HepG2 (cell line): Measurements from ENCODE around the gene PRSS33. TPM values are rescaled to one million over a fixed set of nuclear protein-coding genes. Genes with fewer than 3 reads are reported as not detected.

Experiments used
- NCOR1 ChIP-seq: fragments of 200-600 bp; sonication (generic); IDR thresholded peaks from 2 replicates; pipeline ENCODE4 v1.7.0; 2017; ENCODE audit warnings: antibody characterized with exemption, low read length, borderline replicate concordance
- POLR2A ChIP-seq, 2 experiments: IDR thresholded peaks; 2 replicates each; pipeline ENCODE4 v1.6.1; 2011; ENCODE audit warnings: low read depth in 2 of 2, low read length in 2 of 2, mild to moderate bottlenecking in 1 of 2, moderate library complexity in 1 of 2; ENCODE audit not compliant: insufficient read depth in 1 of 2
- SMYD3 ChIP-seq: sonication (generic); formaldehyde crosslinking; IDR thresholded peaks from 2 replicates; pipeline ENCODE4 v1.8.1; 2023; ENCODE audit warnings: mild to moderate bottlenecking, missing genetic modification reagents
- SPEN ChIP-seq: sonication (generic); formaldehyde crosslinking; IDR thresholded peaks from 2 replicates; pipeline ENCODE4 v1.5.1; 2020; ENCODE audit warnings: low read depth, mild to moderate bottlenecking, missing genetic modification reagents
- ZNF17 ChIP-seq: sonication (generic); formaldehyde crosslinking; IDR thresholded peaks from 2 replicates; pipeline ENCODE4 v1.5.0; 2020; ENCODE audit warnings: mild to moderate bottlenecking, missing genetic modification reagents
- ZNF280B ChIP-seq: sonication (generic); formaldehyde crosslinking; IDR thresholded peaks from 2 replicates; pipeline ENCODE4 v1.5.0; 2020; ENCODE audit warnings: missing genetic modification reagents, mild to moderate bottlenecking, borderline replicate concordance
- ZNF326 ChIP-seq: sonication (generic); formaldehyde crosslinking; IDR thresholded peaks from 2 replicates; pipeline ENCODE4 v1.4.0; 2020; ENCODE audit warnings: missing genetic modification reagents, borderline replicate concordance
- ZNF619 ChIP-seq: sonication (generic); formaldehyde crosslinking; IDR thresholded peaks from 2 replicates; pipeline ENCODE4 v1.4.0; 2020; ENCODE audit warnings: mild to moderate bottlenecking, missing genetic modification reagents
- ZNF687 ChIP-seq: sonication (generic); formaldehyde crosslinking; IDR thresholded peaks from 2 replicates; pipeline ENCODE4 v1.5.1; 2020; ENCODE audit warnings: mild to moderate bottlenecking, missing genetic modification reagents, moderate library complexity
- ZSCAN25 ChIP-seq: sonication (generic); formaldehyde crosslinking; IDR thresholded peaks from 2 replicates; pipeline ENCODE4 v1.8.0; 2022; ENCODE audit warnings: mild to moderate bottlenecking, missing genetic modification reagents
- polyA plus RNA-seq, 8 experiments: library from polyadenylated mRNA; depleted of rRNA in 3 of 8; stranded (reverse) in 7 of 8; unstranded in 1 of 8; fragments of >200 nt; fragmentation: Illumina TruSeq in 4 of 8; extraction: Trizol in 4 of 8; gene quantifications; 2 replicates each; pipeline versions ENCODE4 v1.2.1 to v1.2.3, GENCODE V29; 2011 to 2016; ENCODE audit warnings: low read depth in 4 of 8, missing spikeins in 1 of 8, mixed read lengths in 1 of 8; ENCODE audit not compliant: insufficient read depth in 1 of 8
- total RNA-seq, 5 experiments: library from RNA; depleted of rRNA; stranded (reverse); fragments of >200 nt; fragmentation: Illumina TruSeq; extraction: Trizol; gene quantifications; 2 replicates each; pipeline ENCODE4 v1.2.3, GENCODE V29; 2016; ENCODE audit warnings: low read depth in 1 of 5

Gene PRSS33
- total and polyA plus RNA-seq, 2 of the 13 experiments (the other 11 are each of a cell fraction or from before 2014, with no cell fraction given) = not detected

GRCh38 chr16:2777903-2778629, 9.3 kb downstream of the PRSS33 start (continued):
- TF ChIP-seq ZNF17 (0 out of 2 replicates have a peak, but pooled peaks have one; percentile 12), ZNF619 (CRISPR knock-in tag) (peak; percentile 34; the same call in 1 of the 2 replicates), SPEN (CRISPR knock-in tag) (0 out of 2 replicates have a peak, but pooled peaks have one; percentile 26), POLR2A (IDR thresholded peaks at IDR 0.05; ENCODE audit: insufficient read depth in 1 of 2, low read depth in 2 of 2, low read length in 2 of 2) (peak in 1 of 2 experiments; percentile 44; a peak in 3 of 4 replicates), ZSCAN25 (CRISPR knock-in tag) (0 out of 2 replicates have a peak, but pooled peaks have one; percentile 9), SMYD3 (CRISPR knock-in tag) (0 out of 2 replicates have a peak, but pooled peaks have one; percentile 13), NCOR1 (no peak), ZNF687 (CRISPR knock-in tag) (peak; percentile 55), ZNF326 (peak; percentile 84; the same call in 1 of the 2 replicates), ZNF280B (CRISPR knock-in tag) (0 out of 2 replicates have a peak, but pooled peaks have one; percentile 9)
